ENCODE data around the gene ZYX.

The ZYX gene

GRCh38 chr7:143436325-143436946 lies 55.3 kb downstream of the ZYX start:
- no peak for DNase-seq (ENCODE audit: low read depth)
- TF ChIP-seq CTCF (conservative IDR thresholded peaks at IDR 0.05; ENCODE audit: low read depth, low read length): no peak
- no peak overlapping the region for H3K4me3 ChIP-seq (ENCODE audit: low read depth, low read length)

GRCh38 chr7:143437578-143437977 lies 56.4 kb downstream of the ZYX start:
- no peak overlapping the region for H3K4me3 ChIP-seq (ENCODE audit: low read depth, low read length)
- TF ChIP-seq CTCF (conservative IDR thresholded peaks at IDR 0.05; ENCODE audit: low read depth, low read length): no peak
- no peak for DNase-seq (ENCODE audit: low read depth)

DNA sequence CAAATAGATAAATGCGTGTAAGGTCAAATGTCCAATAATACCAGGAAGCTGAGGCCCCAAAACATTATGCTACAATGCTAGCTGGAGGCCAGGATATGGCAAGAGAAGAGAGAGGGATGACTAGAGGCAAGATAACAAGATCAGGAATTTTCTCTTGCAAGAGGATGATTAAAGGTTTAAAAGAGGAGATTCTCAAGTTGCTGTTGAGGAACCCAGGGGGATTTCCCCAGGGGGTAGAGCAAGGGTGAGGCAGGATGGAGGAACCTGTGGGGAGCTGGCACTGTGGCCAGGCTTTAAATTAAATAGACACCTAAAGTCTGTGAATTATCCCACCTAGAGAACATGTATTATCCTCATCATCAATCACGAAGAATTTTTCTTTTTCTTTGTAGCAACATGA lies 58.7 kb downstream of the ZYX start:
- H3K4me3 ChIP-seq (ENCODE audit: low read depth, low read length): no peak overlapping the region
- no peak for TF ChIP-seq CTCF (conservative IDR thresholded peaks at IDR 0.05; ENCODE audit: low read depth, low read length)

More for the DNA sequence above, 58.7 kb downstream of the ZYX start:
- no peak for DNase-seq (ENCODE audit: low read depth)
